Fibroblast of skin of left quadriceps (primary cell): ENCODE data around the gene ALDH1A2.

ENCODE experiments used
- DNase-seq, 2 experiments: peaks; one replicate each; pipeline ENCODE4 v3.0.0-alpha.2; 2013; ENCODE audit warnings: low read depth in 2 of 2

Gene ALDH1A2

DNA sequence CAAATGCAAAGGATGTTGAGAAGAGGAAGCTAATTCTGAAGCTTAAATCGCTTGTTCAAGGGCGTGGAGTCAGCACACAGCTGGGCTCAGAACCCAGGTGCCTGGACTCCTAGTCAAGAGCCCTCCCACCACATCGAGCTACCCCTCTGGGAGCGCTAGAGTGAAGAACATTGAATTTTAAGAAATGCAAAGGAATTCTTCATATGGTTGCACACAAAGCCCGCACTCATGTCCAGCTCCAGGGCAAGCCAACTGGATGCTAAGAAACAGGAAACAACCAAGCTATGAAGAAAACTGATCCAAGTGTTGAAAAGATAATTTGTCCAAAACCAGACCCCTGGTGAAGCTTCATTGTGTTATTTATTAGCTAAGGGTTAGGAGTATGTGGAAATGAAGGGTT is 122.3 kb downstream of the ALDH1A2 start:
- no peak for DNase-seq

DNA sequence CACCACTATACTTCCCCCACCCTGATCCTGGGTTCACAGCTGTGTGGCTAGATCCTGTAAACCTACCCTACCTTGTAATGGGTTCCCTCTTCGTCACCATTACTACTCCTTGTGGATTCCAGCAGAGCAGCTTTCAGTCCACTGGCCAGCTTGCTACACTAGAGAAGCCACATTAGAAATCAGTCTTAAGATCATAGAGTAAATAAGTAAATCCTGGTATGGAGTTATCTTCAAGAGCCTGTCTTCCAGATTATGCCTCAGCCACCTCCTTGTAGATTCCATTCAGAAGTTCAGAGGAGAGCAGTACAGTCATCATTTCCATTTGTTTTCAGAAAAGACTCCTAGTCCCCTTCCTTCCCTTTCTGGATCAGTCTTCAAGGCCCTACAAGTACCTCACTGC is 123.7 kb downstream of the ALDH1A2 start:
- DNase-seq: no peak

DNA sequence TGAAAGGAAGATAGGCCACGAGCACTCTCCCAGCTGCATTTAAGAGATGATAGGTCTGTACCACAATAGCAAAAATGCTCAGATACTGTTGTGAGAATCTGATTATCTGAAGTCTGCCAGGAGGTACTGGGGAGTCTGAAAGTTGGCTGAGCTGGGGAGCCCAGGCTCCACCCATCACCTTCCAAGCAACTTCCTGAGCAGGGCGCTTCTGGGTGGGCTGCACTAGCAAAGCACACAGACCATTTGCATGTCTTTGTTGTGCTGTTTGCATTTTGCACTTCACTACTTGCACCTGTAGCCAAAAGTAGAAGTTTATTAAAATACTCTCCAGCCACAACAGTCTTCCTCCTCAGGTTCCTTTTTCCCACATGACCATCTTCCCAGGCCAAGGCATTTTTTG is 133.2 kb downstream of the ALDH1A2 start:
- DNase-seq: no peak

DNA sequence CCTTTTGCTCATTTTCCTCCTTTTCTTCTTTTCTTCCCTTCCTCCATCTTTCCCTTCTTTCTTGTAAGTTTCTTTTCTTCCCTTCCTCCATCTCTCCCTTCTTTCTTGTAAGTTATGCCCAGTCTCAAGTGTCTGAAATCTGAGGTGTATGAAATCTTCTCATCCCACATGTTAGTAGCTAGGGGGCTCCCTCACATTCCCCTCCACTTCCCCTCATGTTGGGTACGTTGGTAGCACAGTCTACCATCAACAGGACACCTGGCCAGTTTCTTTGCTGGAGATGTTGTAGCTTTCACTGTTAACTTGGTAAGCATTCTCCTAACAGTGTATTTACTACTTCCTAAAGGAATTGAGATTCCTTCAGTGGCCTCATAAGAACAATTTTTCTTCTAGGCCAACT is 133.9 kb downstream of the ALDH1A2 start:
- DNase-seq: no peak

DNA sequence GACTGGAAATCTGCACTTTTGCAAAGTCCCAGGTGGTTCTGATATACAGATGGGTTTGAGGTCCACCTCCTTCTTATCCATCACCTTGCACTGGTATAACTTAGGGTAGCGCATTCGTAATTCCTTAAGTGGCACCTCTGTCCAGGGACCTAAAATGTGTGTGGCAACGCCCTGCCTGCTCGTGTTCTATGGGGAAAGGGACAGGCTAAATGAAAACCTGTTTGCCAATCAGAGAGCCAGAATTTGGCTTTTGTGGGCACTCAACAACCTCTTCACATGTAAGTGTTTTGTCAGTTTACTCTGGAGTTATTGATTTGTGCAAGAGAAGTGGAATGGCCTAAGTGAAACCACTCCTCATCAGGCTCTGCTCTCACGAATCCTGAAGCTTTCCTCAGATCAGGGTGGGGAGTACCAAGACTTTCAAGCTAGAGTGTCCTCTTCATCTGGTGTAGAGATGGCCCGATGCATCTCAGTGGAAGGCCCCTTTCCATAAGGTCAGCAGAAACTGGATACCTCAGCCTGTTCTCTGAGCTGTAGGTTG is 138.3 kb downstream of the ALDH1A2 start:
- no peak for DNase-seq

DNA sequence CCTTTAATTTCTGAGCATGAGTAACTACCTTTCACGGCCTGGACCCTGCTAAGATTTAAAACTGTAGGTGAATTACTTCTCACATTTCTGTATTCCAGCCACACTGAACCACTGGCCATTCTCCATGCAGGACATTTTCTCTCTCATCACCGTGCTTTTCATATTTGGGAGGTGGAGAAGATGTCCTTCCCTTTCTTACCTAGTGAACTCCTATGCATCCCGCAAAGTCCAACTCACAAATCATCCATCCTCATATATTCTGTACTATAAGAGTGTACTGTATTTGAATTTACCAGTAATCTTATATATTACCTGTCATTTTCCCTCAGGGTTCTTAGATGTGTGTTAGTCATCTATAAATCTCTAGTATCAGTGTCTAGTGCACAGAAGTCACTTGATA is 139.9 kb downstream of the ALDH1A2 start:
- no peak for DNase-seq

DNA sequence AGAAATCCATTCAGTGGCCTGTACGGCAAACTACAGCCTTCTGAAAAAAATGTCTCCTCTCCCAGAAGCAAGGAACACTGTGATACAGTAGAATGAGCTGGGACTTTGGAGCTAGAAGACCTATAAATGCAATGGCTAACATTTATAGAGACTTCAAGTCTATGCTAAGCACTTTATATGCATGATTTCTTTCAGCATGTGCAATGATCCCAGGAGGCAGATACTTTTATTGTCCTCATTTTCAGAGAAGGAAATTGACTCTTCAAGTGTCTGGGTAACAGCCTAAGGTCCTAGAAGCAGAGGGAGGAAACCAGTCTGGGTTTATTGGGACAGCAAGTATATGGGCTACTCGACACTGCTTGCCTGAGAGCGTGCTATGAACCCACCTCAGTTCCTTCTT is 140.9 kb downstream of the ALDH1A2 start:
- DNase-seq: no peak

DNA sequence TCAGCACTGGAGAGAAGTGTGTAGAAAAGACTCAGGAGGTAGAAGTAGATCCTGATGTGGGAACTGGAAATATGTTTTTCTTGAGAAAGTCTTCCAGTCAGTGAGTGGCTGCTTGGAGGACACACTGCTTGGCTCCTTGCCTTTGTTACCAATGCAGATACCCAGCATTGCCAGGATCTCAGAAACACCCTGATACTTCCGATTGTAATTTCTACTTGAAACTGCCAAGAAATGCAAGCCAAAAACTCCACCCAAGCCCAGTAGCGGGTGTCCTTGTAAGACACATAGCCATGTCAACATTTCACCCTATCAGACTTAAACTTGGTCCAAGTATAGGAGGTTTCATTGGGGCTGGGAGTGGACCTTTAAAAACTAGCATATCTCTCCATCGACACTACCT is 141.8 kb downstream of the ALDH1A2 start:
- no peak for DNase-seq

DNA sequence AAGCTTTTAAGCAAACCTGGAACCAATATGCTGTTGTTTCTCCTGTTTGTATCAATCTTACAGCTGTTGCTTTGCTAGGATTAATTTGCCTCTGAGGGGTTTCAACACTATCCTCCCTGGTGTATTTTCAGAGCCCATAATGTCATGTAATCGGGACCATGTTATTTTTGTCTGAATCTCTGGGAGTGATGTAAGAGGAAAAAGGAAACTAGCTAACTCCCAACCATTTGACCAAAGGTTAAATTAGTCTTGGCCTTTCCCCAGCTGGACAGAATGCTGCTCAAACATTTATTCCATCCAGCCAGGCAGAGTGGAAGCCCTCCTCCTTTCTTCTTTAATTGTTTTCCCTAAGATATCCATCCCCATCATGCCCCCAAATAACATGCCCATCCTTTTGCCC is 142.2 kb downstream of the ALDH1A2 start:
- no peak for DNase-seq

DNA sequence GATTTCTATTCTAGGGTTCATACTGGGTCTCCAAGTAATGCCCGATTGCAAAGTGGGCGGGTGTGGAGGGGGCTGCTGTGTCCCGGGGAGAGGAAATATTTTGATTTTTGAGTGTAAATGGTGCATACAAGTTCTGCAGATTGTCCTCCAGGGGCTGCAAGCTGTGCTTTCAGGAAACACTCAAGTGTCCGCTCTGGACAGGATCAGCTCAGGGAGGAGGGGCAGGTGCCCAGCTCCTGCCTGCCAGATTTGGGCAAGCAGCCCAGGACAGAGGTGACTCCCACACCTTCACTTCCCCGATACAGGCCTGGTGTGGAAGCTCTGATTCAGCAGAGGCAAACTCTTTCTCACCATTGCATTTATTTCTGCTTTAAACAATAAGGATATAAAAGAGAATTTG is 142.7 kb downstream of the ALDH1A2 start:
- DNase-seq: no peak

DNA sequence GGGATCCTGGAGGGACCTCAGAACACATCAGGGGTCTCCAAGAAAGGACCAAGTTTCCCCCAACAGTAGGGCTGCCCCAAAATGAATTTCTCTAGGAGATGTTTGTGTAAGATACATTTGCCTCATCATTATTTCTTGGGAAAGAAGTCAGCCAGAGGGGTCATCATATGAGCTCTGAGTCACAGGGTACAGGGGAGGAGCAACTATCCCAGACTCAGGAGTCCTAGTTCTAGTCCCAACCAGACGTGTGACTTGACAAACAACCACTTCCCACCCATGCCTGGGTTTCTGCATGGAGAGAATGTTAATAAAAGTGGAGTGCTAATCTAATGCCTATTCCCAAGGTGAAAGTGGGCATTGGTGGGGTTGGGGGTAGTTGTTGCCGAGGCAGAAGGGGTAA is 144.1 kb downstream of the ALDH1A2 start:
- DNase-seq: no peak

DNA sequence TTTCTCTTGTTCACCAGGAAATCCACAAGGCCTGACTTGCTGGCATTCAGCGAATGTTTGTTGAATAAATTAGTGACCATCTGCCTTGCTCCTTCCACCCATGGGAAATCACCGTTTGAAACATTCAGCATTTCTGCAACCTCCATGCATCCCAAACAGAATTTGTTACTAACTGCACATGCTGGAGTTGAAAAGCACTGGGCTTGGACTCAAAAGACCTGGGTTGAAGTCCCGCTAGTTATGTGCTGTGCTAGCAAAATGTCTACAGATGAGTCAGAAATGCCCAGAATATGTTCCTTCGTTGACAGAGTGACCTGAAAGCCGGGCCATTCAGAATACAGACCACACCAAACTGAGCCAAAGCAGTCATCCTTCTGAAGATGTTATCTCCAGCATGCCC is 144.6 kb downstream of the ALDH1A2 start:
- DNase-seq: no peak

DNA sequence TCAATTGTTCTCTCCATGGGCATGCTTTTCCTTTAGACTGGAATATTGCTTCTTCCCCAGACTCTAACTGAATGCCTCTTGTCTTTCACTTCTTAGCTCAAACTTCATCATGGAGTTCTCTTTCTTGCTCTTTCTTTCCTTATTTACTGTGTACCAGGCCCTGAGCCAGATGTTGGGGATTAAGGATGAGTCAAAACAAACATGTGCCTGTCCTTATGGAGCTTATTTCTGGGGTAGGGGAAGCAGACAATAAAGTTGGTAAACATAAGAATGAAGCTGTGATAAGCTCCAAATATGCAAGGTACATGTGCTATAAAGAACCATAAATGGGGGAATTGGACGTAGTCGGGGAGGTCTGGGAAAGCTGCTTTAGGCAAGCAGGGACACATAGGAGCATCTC is 145.8 kb downstream of the ALDH1A2 start:
- no peak for DNase-seq

DNA sequence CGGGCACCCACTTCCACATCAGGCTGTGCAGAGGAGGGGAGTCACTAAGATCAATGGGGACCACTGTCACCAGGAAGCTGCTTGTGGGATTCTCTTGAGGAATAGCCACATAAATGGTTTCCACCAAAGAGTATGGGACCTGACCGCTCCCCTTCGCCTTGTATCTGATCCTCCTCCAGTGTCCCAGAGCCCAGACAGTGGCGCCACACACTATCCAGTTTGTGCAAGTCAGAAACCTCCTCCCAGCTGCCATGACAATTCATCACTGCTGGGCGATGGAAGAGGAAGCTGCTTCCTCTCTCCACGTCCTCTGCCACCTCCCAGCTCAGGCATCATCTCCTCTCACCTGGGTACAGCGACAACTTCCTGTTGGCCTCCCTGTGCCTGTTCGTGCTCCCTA is 147.5 kb downstream of the ALDH1A2 start:
- no peak for DNase-seq

DNA sequence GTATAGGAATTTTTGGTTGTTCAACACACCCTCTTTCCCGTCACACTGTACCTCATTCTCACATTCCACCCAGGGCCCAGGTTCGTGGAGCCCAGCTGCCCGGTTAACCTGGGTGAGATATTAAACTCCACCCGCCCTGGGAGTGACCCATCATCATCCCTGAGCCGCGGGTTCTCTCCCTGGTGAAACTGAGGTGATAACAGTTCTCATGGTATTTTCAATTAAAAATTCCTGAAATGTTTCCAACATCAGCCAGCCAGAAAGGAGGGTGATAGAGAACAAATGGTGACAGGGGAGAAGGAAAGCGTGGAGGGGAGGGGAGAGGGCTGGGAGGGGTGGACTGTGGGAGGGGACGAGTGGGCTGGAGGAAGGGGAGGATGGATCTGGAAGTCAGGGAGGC is 148.8 kb downstream of the ALDH1A2 start:
- DNase-seq: no peak

DNA sequence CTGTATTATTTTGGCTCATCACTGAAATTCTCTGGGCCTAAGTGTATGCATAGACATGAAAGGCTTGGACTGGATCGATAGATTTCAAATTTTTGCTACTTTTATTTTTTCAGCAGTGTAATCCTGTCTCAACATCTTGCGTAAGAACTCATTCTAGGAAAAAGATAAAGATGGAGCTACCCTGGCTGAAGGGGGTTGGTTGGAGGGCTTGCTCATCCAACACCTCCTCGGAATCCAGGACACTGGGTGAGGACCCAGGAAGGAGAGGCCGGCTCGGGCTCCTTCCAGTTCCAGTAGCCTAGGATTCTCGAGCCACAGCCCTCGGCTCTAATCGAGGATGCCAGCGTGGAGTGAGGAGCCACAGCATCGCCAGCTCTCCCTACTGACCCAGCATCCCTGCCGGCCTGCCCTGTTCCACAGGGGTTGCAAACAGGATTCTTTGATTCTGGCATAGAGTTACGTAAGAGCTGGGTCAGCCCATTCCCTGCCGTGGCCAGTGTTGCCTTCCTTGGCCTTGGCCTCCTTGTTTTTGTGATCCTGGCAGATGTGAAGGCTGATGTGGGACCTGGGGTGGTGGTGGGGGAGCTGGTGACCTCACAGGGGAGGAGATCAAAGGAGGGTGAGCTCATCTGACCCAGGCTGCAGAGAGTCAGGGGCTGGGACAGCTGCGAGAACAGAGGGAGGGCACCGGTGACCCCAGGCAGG is 149.5 kb downstream of the ALDH1A2 start:
- DNase-seq: no peak

DNA sequence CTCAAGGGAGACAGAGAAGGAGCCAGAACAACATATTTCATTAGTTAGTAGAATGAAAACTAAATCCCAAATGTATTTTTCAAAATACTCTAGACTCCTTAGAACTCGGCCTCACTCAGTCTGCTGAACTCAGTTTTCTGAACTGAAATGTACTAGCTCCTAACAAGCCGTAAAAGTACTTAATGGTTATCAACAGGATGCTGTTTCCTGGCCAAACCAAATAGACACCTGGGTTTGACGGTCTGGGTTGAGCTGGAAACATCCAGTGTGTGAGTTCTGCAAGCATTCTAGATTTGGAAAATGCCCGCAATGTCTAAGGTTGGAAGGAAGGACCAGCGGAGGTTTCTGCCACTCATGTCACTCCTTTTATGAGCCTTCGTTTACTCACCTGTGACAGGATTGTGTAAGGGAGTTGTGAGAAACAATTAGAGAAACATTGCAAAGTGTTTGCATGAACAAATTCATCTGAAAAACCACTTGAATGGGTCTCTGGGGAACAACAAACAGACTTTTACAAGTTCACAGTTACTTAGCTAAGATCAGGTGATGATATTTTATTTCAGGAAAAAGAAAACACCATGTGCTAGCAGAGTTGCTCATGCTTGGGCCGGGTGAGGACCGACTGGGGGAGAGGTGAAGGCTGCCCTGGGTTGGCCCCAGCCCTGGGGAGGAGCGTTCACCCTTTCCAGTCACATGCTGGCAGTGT is 151.0 kb downstream of the ALDH1A2 start:
- DNase-seq: no peak

DNA sequence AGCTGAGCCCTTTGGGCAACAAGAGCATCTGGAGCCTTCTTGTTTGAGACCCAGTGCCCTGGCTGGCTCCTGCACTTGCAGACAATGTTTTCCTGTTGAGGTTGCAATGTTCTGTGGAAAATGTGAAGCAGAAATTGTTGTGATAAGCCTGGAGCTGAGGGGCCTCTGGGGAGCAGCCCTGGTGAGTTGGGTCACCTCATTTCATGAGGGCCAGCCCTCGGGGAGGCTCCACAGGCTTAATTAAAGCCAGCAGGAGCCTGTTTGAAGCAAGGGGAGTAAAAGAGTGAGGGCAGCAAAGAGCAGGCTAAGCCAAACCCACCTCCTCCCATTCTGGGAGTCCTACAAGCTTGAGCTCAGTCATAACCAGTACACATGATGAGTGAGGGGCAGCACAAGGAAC is 154.3 kb downstream of the ALDH1A2 start:
- no peak for DNase-seq

DNA sequence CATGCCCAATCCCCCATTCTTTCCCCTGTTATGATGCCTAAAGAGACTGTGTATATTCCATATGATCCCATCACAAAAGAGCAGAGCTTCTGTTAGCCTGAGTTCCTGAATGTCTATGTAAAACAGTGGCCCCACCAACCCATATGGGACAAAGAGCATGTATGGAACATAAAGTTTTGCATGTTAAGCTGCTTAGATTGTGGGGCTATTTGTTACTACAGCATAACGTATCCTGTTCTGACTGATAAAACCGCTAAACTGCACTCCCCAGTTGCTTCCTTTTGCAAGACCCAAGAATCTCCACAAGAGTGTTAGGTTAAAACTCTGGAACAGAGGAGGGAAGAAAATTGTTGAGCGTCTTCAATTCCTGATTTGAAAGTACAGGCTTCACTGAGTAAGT is 154.8 kb downstream of the ALDH1A2 start:
- no peak for DNase-seq

DNA sequence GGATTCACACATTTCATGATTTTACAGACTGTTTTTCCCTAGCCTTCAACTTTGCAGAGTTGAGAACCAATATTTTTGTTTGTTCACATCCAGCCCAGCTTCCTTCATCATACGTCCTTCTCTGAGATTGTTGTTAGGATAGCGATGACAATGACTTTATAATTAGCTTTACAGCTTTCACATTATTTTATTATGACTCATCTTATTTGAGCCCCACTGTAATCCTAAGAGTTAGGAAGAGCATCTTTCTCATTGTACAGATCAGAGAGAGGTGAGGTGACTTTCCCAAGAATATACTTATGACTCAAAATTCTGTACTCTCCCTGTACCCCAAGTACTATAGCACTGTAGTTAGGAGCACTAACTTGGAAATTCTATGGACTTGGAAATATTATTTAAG is 156.1 kb downstream of the ALDH1A2 start:
- DNase-seq: no peak

DNA sequence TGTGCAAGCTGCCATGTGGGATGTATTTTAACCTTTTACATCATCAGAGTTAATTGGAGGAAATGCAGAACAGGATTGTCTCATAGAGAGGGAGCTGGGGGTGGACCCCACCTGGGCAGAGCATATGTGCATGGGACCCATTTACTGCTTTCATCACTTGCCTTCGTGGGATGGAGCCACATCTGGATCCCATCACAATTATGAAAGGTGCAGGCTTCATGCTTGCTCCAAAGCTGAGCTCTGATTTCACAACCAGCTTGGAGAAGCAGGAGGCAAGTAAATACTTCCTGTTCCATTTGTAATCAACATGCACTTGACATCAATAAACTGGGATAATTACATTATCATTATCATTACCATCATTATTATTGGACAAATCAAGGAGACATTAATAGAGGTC is 161.9 kb downstream of the ALDH1A2 start:
- no peak for DNase-seq
